Stimulated activated CD4-positive, alpha-beta T cell treated with anti-CD3 and anti-CD28 coated beads, Interleukin-2, amount 100 ng/mL, for 24 hours (primary cell): ENCODE measurements around the gene RBM17.

Experiments used
- DNase-seq, 2 donors: peaks; one replicate each; pipeline ENCODE4 v3.0.0-alpha.2; 2020

The RBM17 gene

DNA sequence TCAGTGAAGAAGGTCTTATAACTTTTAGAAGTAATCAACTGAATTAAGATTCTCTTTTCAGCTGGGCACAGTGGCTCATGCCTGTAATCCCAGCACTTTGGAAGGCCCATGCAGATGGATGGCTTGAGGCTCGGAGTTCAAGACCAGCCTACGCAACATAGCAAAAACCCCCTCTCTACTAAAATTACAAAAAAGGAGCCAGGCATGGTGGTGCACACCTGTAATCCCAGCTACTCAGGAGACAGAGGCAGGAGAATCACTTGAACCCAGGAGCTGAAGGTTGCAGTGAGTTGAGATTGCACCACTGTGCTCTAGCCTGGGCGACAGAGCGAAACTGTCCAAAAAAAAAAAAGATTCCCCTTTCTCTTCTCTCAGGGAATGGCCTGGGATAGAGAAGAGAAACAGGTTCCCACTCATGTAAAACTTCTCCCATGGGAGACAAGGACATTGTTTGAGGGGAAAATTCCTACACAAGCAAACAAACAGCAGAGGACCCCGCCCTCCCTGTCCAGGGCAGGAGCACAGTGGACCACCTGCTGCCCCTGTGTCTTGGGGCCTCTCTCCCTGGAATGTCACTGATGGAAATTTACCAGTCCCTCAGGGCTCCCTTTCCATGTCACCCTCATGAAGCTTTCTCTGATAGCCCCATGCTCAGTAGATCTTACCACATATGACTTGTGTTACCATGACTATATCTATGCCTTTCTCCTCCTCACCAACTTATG, 32.3 kb upstream of the RBM17 start:
- peak in 1 of 2 donors; percentile 16 for DNase-seq

DNA sequence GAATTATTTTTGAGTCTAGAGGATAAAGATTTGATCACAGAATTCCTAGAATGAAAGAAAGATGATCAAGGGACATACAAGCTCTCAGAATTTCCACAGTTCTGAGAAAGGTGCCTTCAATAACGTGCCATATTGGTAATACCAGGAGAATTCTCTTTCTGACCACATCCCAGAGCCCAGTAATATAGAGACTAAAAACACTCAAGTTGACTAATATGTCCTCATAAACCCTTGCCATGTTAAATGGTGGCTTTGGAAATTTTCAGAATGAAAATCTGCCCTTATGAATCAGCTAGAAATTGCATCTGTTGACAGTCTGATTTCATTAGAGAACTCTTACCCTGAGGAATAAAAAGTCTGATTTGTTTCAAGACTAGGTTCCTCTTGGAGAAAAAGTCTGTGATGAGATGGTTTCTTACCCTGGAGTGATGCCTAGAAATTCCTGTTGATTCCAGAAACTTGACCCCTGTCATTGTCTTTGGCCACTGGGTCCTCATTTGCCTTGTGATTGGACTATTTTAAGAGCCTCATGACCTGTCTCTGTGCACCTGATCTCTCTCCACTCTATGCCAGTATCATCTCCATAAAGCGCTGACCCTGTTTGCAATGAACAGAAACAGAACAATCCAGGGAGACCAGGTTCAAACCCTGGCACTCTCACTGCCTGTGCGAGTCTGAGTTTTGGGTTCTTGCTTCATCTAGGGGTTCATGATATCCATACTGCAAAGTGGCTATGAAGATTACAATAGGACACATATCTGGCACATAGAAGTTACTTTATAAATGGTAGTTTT, 30.0 kb upstream of the RBM17 start:
- DNase-seq: peak in 1 of 2 donors; percentile 31

DNA sequence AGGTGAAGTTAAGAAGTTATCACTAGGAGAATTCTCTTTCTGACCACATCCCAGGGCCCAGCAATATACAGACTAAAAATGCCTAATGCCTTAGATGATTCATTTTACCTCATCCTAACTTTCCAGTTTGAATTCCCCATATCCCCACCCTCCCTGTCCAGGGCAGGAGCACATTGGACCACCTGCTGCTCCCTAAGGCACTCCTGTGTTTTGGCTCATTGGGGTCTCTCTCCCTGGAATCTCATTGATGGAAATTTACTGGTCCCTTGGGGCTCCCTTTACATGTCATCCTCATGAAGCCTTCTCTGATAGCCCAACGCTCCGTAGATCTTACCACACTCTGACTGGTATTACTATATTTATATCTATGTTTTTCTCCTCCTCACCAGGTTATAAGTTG, 29.3 kb upstream of the RBM17 start:
- peak in 1 of 2 donors; percentile 25 for DNase-seq

DNA sequence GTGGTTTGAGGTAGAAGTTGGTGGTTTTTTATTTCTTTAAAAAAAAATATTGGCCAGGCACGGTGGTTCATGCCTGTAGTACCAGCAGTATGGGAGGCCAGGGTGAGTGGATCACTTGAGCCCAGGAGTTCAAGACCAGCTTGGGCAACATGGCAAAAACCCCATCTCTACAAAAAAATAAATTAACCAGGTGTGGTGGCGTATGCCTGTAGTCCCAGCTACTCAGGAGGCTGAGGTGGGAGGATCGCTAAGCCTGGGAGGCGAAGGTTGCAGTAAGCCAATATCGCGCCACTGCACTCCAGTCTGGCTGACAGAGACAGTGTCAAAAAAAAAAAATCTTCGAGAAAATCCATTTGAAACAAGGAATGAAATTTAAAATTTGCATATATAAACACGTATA, 27.8 kb upstream of the RBM17 start:
- DNase-seq: peak in 1 of 2 donors; percentile 33

DNA sequence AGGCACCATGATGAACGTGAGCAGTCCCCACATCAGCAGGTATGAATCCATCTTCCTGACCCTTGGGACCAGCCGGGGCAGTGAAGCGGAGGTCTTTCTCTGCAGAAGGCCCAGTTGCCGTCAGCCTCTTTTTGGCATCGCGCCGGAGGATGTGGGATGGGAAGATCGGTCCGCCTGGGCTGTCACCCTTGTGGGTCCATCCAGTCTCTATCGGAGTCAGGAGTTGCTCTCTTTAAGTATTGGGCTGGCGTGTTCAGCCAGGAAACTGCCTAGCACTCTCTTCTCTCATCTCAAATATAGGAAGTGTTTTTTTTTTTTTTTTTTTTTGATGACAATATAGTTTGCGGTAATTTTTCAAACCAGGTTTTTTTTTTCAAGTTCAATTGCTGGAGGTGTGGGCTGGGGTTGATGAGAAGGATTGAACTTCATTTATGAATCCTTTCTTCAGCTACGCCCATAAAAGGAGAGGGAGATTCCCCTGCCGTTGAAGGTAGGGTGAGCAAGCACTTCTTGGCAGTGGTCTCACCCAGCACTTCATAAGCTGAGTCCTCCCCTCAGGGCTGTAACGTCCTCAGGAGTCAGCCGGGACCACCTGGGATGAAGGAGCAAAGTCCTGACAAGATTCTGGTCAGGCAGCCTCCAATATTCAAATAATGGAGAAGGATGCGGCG, 26.6 kb upstream of the RBM17 start, which contains the start of gene IL2RA:
TSS of gene IL2RA (minus strand) at position 267 of the 671 bp plus-strand sequence. CDS start at position 51, 216 bp downstream.
- peak; percentile 78 to 79 for DNase-seq

DNA sequence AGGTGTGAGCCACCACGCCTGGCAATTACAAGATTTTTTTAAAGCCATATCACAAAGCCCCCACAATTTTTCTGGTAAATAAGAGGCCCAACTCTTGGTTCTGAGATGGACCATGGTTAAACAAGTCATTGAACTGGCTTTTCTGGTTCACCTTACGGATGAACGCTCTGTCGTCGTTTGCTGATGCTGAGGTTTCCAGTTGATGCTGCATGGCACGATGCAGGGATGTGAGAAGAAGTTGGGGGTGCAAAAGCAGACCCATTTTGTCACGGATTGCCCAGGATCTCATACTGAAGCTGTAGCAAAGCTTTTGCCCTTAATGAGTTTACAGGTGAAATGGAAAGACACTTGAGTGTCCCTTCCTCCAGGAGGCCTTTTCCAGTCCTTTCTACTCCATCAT, 24.7 kb upstream of the RBM17 start:
- peak in 1 of 2 donors; percentile 13 for DNase-seq

DNA sequence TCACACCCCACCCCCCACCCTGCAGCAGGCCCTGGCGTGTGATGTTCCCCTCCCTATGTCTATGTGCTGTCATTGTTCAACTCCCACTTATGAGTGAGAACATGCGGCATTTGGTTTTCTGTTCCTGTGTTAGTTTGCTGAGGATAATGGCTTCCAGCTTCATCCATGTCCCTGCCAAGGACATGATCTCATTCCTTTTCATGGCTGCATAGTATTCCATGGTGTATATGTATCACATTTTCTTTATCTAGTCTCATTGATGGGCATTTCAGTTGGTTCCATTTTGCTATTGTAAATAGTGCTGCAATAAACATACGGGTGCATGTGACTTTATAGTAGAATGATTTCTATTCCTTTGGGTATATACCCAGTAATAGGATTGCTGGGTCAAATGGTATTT, 24.1 kb upstream of the RBM17 start:
- DNase-seq: peak in 1 of 2 donors; percentile 9

DNA sequence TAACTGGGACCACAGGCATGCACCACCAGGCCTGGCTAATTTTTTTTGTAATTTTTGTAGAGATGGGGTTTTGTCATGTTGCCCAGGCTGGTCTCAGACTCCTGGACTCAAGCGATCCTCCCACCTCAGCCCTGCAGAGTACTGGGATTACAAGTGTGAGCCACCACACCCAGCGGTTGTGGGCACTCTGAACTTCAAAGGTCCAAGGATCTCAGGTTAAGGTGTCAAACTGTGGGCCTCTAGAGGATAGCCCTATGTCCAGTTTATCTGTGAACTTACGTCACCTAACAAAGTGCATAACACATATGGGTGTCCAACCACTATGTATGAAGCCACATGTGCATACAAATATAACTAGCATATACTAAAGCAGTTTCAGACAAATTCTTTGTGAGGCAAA, 23.4 kb upstream of the RBM17 start:
- DNase-seq: peak in 1 of 2 donors; percentile 16

DNA sequence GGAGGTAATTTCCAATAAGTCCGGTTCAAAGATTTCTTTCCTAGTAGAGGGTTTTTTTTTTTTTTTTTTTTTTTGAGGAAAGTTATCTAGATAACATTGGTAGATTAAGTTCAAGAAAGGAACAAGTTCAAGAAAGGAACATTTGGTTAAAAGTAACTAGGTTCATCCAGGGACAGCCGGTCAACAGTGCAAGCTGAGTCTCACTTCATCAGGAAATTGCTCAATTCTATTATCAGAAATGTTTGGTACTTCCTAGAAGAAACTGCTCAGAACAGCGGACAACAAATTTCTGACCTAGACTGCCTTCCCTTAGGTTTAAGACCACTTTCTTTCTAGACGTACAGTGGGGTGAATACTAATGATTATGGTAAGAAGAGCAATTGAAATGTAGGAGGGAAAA, 23.0 kb upstream of the RBM17 start:
- no peak for DNase-seq

DNA sequence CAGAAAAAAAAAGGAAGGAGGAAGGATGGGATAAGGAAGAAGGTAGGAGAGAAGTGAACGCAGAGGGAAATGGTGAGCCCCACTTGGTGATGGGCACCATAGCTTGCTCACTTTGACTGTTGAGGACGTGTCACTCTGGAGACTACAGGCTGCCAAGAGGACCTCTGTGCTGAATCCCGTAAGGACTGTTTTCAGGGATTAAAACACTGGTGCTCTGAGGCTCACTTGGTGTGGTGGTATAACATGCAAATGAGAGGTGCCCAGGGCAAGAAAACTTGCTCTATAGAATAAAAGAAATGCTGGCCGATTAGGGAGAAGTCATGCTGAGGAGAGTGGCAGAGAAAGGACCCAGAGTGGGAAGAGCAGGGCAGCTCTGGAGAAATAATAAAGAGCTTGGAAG, 21.4 kb upstream of the RBM17 start:
- DNase-seq: no peak

DNA sequence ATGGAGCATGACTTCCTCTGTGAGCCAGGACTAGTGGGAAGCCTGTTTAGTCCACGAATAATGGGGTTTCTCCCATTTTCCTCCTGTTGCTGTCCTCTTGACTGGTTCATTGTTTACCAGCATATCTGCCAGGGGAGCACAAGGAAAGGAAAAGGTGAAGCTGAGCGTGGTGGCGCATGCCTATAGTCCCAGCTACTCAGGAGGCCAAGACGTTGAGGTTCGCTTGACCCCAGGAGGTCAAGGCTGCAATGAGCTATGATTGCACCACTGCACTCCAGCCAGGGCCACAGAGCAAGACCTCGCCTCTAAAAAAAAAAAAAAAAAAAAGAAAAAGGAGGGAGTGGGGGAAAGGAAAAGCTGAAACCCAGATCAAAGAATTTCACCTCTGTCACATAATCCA, 20.8 kb upstream of the RBM17 start:
- DNase-seq: no peak

DNA sequence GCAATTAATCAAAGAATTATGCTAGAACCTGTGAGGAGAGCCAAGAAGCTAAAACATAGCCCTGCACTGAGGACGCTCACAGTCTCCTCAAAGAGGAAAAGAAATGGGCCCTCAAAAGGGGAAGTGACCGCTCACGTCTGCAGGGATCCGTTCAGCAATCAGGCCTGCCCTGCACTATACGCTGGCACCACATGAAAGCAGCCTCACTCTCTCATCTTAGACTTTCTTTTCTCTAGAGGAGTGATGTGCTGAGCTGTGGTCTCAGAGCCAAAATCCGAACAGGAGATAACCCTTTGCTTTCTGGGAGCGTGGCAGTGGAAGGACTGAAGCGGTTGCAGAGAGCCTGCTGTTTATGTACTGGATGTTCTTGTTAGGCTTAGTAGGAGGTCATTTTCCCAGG, 20.4 kb upstream of the RBM17 start:
- no peak for DNase-seq

DNA sequence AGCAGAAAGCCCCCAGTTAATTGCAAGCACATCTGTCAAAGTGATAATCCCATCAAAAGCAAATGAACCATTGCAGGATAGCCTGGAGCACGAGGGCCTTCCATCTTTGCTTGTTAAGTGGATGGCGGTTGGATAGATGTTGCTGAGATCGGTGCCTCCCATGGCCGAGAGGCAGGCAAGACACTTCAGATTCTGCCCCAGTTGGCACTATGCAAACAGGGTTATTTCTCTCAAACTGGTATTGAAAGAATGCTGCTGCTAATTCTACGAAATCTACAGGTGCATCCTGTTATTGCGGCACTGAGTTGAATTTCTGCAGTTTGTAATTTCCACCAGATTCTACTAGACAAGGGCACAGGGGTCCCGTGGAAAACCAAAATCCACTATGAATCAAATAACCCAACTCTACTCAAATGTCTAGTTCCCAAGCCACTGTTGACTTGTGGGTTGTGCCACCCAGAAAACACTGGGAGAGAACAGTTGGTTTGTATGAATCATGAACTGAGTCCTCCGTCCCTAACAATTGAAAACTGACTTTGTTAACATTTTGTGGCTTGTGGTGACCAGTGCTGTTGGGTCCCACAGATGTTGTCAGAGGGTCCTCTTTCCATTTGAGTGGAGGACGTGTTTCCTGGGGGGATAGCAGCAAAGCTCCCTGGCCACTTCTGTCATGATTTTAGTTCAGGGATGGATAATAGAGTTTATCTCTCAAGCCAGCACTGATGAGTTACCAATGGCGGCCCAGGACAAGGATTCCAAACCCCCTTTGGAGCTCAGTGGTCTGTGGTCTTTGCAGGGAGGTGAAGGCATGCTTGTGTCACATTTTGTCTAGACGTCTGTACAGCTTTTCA, 19.5 kb upstream of the RBM17 start:
- no peak for DNase-seq

DNA sequence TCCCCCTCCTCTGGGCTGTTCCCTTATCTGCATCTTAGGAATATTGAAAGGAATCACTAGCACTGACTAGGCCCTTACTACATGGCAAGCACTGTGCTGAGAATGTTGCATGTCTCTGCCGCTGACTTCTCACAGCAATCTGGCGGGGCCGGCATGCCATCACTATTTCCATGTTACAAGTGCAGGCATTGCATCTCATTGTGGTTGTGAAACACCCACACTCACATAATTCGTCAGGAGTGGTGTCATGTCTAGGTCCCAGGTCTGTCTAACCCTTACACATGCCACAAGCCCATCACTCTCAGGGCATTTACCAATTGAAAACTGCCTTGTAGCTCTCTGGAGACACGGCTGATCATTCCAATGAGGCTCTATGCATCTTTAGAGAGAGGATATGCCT, 18.2 kb upstream of the RBM17 start:
- peak; percentile 77 to 80 for DNase-seq

DNA sequence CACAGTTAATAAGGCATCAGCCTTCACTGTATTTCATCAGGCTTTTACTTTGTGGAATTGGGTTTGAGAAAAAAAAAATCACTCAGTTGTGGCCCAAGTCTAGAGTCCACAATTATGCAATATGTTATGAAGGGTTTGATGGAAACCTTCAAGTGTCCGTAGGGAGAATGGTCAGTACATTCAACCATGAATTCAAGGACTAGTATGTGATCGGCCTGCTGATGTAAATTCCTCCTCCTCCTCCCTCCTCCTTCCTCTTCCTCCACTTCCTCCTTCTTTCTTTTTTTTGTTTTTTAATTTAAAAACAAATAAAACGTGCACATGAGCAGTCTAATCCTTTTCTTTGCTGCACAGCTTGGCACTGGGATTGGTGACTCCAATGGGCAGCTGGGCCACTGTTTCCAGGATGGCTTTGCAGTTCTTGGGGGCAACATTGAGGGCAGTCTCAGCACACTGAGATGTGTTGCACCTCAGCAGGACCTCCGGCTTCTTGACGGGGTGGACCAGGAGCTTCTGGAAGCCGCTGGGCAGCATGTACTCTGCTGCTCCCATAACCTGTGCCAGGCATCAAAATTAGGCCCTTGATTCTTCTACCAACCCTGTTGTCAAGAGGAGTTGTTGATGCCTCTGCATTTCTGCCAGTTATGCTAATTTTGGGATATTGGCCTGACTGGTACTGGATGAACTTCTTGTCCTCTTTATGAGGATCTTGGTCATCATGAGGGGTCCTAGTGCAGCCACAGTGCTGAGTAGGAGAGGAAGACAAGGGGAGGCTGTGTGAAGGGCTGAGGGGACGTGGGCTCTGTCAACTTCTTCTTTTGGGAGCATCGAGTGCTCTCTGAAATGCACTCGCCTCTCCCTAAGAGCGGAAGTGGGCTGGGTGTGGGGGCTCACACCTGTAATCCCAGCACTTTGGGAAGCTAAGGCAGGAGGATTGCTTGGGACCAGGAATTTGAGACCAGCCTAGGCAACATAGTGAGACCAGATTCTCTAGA, 17.4 kb upstream of the RBM17 start:
- no peak for DNase-seq

DNA sequence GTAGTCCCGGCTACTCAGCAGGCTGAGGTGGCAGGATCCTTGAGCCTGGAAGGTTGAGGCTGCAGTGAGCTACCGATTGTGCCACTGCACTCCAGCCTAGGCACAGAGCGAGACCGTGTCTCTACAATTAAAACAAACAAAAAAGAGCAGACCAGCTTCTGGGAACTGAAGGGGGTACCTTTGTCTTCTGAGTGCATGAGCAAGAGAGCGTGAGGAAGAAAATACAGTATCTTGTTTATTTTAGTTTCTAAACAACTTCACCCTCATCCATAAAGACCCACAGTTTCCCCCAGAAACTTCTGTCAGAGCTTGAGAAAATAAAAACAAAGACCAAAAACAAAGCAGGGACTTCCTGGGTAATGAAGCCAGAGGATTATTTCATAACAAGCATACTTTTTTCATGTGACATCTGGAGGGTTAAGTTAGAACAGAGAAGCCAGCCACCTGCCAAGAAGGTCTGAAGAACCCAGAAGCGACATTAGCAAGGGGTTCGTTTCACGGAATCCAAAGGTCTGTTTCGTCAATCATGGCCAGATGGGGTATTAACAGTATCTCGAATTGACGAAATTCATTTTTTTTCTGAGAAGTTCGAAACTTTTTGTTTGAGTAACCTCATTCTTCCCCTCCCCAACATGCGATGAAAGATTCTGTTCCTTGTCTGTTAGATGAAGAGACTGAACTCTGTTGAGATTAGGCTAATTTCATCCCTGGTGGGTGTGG, 16.5 kb upstream of the RBM17 start:
- no peak for DNase-seq

DNA sequence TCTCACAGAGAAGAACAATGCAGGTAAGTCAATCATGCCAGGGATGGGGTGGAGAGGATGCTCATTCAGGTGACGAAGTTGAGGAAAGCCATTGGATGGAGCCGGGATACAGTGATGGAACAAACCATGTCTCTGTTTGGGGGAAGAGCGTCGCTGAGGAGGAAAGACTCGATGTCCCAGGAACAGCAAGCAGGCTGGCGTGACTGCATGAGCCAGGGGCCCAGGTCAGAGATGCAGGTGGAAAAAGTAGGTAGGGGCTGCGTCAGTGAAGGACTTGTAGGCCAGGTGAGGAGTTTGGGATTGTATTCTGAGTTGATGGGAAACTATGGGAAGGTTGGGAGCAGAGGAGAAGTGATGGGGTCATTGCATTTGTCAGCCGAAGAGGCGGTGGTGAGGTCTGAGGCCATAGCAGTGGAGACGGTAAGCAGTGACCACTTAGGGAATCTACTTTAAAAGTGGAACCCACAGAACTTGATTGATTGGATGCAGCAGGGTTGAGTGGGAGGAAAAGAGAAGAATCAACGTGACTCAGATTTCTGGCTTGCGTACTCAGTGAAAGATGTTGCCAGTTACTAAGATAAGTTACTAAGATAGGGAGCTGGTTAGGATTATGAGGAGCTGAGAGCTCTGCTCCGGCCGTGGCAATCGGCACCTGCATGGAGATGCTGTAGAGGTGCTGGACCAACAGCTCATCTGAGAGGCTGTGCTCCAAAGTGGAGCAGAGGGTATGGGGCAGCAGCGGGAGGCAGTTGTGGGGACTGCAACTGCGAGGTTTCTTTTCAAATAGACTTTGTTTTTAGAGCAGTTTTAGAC, 14.1 kb upstream of the RBM17 start:
- DNase-seq: no peak

DNA sequence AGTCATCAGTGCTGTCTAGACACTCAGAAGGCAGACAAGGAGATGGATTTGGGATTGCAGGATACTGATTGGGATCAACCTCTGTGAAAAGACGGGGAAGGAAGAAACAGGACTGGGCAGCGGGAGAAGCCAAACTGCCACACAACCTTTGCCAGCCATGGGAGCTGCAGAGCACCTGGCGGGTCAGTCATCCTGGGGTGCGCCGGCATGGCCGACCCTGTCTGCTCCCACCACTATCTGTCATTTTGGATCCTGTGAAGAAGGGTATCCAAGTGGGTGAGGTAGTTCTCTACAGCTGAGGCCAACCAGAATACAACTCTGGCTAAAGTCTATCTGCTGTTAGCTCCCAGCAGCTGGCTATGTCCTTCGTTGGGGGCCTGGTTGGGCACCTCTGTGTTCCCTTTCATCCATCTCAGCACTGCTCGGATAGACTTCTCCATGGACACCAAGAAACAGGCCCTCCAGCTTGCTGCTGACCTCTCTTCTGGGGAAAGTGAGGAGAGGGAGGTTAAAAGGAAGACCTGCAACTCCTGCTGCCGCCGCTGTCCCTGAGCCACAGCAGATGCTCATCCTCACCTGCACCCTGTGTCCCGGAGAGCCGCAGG, 11.7 kb upstream of the RBM17 start:
- DNase-seq: peak in 1 of 2 donors; percentile 15

DNA sequence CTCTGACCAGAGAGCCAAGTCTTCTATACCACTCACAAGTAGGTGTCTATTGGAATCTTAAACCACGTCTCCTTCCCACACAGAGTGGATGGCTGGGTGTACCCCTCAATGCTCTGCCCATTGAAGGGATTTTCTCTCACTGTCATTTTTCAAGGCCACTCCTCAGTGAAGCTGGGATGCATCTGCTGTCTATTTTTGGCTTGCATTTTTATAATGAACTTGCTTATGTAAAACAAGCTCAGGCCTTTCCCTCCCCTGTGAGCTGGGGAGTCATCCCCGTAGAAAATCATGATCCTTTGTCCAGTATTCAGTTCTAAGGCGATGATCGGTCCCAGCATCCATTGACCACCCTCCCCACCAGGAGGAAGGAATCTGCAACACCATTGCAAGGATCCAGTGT, 9.8 kb upstream of the RBM17 start:
- peak in 1 of 2 donors; percentile 5 for DNase-seq
